ENCODE data around the gene DDAH1.
"Not testable (repeated sequence)": the region's sequence is repeated elsewhere in the genome, so short reads cannot be mapped to it uniquely, and the experiment has no call there.

Gene DDAH1

GRCh38 chr1:85465099-85465785 is at the start of gene DDAH1:
Gene DDAH1 (minus strand): TSS chr1:85465159. CDS start chr1:85465045, 114 bp downstream.
- DNase-seq, result no peak

DNA sequence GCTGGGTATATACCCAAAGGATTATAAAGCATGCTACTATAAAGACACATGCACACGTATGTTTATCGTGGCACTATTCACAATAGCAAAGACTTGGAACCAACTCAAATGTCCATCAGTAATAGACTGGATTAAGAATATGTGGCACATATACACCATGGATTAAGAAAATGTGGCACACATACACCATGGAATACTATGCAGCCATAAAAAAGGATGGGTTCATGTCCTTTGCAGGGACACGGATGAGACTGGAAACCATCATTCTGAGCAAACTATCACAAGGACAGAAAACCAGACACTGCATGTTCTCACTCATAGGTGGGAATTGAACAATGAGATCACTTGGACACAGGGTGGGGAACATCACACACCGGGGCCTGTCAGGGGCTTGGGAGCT is 49.0 kb upstream of the DDAH1 start:
- not testable (repeated sequence) for DNase-seq

- DNase-seq, result no peak
Observed at GRCh38 chr1:85504417-85504816, 39.5 kb upstream of the DDAH1 start.

- no peak for DNase-seq
Observed at GRCh38 chr1:85502625-85503083, 37.7 kb upstream of the DDAH1 start.

- DNase-seq, result no peak
Observed at GRCh38 chr1:85502171-85502570, 37.2 kb upstream of the DDAH1 start.

DNA sequence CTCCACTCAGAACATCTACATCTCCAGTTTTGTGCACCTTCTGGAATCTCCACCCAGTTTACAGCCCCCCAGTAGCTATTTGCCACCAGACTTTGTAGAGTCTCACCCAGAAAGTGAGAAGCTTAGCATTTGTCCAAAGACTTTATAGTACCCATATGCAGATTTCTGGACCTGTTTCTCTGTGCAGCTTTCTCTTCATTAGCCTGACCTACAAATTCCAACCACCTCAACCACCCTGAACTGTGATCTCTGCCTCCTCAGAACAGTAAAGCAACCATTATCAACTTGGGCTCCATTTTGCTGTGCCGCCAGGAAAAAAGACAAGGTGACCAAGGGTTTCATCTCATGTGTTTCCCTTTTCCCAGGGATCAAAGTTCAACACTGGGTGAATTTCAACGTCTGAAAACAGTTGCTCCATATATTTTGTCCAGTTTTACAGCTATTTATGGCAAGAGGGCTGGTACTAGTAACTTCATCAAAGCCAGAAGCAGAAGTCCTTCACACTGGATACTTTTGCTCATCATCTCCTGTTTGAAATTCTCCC is 36.5 kb upstream of the DDAH1 start:
- DNase-seq, result no peak

DNA sequence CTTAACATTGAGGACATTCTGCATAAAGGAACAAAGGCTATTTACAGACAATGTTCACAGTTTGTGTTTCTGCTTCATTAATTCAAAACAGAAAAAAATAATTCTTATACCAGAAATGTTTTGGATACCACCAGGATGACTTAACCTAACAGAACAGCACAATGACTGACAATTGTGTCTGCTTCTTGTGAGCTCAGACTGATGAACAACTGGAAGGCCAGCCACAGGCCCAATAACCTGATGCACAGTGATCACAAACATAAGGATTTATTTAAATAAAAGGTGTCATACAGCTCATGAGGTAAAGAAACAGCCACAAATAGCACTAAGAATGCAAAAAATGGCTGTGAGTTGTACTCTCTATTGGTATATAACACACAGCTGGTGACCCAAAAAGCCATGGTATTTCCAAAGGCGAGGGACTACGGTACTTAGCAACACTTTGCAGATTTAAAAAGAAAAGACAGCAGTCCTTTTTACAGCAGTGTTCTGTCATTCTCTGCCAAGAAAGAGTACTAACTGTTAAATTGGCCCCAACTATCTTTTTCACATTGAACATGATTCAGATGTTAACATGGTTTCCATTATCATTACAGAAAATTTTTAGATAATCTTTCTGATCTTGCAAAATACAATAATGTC is 32.1 kb upstream of the DDAH1 start:
- DNase-seq, result no peak

DNA sequence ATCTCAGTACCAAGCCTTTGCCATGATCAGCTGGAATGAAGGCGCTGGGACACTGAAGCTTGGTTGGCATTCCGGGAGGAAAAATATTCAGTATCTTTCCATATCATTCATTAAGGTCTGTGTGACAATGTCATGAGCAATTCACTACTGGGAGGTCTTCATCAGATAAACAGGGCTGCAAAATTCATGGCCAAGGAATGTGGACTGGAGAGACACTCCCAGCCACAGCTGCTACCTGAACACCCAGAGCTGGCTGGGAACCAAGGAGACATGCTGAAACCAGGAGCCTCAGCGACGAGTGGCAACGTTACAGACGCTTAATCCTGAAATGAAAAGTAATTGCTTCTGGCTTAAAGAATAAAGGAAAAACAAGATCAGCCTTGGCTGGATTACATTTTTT is 30.6 kb upstream of the DDAH1 start:
- DNase-seq, result no peak

- DNase-seq, result no peak
Observed at GRCh38 chr1:85494904-85495266, 29.9 kb upstream of the DDAH1 start.

DNA sequence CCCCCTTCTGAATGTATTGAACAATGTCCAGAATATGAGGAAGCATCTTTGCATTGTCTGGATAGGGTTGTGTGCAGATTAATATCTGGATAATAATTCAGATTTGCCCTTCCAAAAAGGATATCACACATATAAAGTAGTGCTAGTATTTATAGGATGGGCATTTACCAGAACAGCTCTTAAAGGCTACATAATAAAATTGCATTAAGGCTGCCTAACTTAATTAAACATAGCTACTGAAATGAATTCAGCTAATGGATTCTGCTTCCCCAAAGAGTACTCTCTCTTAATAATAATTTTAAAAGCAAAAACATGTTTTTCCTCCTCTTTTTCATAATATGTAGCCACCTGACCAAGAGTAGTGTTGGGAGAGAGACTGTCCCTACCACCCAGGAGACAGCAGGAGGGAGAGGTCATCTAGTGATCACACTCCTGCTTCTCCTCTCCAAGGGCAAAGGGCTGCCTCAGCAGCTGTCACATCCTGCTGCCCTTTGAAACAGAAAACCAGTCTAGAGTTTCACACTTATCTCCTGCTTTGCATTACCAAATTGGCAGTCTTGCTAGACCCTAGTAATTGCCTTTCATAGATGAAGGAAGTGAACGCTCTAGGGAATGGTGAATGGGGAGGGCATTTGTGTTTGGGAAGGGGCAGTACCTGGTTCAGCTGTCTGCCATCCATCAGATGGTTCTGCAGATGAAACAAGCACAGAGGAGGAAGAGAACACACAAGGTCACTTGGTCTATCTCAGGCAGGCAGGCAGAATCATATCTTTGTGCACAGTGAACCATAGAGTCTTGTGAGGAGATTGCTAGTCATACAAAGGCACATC is 29.3 kb upstream of the DDAH1 start:
- no peak for DNase-seq

DNA sequence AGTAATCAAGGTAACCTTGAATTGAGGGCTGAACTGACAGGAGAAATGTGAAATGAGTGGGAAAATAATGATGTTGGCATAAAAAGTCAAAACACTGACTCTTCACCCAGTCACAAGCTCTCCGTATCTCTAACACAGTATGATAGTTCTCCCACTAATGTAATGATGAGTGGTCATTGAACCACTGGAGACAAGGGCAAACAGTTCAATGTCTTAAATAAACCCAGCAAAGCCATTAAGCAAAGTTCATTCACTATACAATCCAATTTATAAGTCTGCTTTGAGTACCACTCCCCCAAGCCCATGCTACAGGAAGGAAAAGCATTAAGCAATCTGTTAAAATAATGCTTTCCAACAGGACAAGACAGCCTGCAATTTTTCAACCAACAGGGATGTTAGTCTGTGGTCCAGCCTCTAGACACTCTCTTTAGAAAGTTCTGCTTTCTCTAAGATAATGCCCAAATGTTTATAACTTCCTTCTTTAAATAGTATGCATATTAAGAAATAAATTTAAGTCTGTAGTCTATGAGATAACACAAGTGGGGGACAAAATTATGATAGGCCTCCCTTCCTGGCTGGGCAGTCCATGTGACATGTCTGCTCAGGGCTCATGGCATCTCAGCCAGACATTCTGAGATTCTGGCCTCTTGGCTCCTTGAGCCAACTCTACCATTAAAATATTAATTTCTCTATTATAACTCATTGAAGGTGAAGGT is 25.5 kb upstream of the DDAH1 start:
- DNase-seq, result no peak

- DNase-seq, result no peak
Observed at GRCh38 chr1:85488126-85488525, 23.2 kb upstream of the DDAH1 start.

GRCh38 chr1:85485516-85485915 is 20.6 kb upstream of the DDAH1 start:
- DNase-seq, result no peak

DNA sequence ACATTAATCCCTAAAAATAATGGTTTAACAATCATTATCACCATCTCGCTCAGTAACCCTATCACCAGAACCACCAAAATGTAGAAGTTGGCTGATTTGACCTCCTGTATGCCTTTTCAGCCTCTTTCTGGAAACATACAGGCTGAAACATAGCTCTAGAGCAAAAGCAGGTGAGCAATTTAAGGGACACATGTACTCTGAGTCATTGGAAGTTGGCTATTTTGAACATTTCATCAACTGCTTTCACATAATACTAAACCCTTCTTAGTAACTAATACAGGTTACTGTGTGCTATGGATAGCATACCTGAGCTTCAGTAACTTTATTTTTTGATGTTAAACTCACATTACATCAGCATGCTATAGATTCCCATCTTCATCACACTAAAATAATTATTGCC is 19.8 kb upstream of the DDAH1 start:
- no peak for DNase-seq

DNA sequence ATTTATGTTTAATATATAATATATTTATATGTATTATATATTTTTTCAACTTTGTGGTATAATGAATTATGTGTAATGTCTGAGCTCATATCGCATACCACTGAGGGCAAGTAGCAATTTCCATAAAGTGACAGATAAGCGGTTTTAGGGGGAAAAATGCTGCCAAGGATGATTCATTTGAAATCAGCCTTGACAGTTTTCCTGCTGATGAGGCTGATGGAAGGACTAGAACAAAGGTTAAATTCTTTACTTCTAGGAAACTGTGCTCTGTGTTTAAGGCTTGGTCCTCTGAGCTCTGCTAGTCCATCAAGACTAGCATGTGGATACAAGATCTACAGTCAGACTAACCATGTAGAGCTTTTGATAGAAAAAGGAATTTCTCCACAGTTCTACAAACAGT is 19.3 kb upstream of the DDAH1 start:
- DNase-seq, result no peak

DNA sequence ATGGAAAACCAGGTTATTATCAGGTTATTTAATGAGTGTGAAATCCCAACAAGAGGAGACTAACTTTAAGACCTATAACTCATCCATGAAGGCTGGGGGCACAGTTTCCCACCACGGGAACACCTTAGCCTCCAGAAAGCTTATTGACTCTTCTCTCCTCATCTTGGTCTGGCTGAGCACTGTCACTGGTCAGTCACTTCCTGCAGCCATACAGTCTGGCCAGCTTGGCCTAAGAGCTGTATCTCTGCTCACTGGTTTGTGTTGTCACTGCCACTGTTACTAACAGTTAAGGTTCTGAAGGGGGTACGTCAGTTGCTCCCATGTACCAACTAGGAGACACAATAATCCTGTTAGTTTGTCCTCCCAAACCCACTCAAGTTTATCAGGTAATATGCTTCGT is 16.7 kb upstream of the DDAH1 start:
- no peak for DNase-seq

GRCh38 chr1:85480566-85480965 is 15.6 kb upstream of the DDAH1 start:
- no peak for DNase-seq

- DNase-seq, result no peak
Observed at GRCh38 chr1:85479491-85479890, 14.5 kb upstream of the DDAH1 start.

- DNase-seq, result no peak
Observed at GRCh38 chr1:85478366-85478765, 13.4 kb upstream of the DDAH1 start.

GRCh38 chr1:85475055-85475454 is 10.1 kb upstream of the DDAH1 start:
- DNase-seq, result no peak

DNA sequence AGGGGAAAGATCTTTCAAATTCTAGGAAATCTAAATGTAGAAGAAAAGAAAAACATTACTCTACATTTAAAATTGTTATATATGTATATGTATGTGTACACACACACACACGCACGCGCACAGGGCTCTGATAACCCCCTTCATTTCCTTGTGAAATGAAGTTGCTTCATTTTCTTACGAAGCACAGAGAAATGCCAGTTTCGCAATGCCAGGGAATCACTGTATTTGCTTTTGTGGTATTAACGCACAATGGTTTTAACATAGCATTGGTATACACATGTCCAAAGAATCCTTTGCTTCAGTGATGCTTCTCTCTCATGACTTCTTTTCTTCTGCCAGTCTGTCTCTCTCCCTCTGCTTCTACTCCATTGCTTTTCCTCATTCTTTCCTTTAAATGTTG is 8.4 kb upstream of the DDAH1 start:
- no peak for DNase-seq

- no peak for DNase-seq
Observed at GRCh38 chr1:85471558-85471957, 6.6 kb upstream of the DDAH1 start.

DNA sequence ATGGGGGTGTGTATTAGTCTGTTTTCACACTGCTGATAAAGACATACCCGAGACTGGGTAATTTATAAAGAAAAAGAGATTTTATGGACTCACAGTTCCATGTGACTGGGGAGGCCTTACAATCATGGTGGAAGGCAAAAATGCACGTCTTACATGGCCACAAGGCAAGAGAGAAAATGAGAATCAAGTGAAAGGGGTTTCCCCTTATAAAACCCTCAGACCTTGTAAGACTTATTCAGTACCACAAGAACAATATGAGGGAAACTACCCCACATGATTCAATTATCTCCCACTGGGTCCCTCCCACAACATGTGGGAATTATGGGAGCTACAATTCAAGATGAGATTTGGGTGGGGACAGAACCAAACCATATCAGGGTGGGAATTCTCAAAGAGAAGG is 5.2 kb upstream of the DDAH1 start:
- not testable (repeated sequence) for DNase-seq

Data from NK-92 treated with Interleukin-12 subunit alpha and Interleukin-12 subunit beta, amount 100 ng/mL, for 24 hours (cell line).